Measurements from ENCODE around the gene P2RY8.

P2RY8 gene

DNA sequence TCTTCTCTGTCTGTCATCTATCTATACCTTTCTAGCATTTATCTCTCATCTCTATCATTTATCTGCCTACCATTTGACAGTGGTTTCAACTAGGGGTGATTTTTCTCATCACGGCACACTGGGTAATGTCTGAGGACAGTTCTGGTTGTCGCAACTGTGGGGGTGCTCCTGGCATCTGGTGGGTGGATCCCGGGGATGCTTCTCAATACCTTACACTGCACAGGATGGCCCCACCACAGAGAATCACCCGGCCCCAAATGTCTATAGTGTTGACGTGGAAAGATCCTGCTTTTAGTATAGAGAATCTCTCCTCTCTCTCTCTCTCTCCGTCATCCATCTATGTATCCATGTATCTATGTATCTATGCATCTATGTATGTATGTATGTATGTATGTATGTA lies 7.2 kb downstream of the P2RY8 start:
- TF ChIP-seq FOXK2 (IDR thresholded peaks at IDR 0.05) (no peak), TARDBP (IDR thresholded peaks at IDR 0.05) (no peak), NFRKB (IDR thresholded peaks at IDR 0.05) (no peak), CTBP1 (IDR thresholded peaks at IDR 0.05; ENCODE audit: borderline replicate concordance) (no peak), PKNOX1 (IDR thresholded peaks at IDR 0.05) (no peak)
- ChIA-PET CTCF (no interaction called here), POLR2A (no interaction called here)
- no peak for DNase-seq (ENCODE audit: extremely low spot score)

GRCh38 chrX:1529328-1529727 lies 7.7 kb downstream of the P2RY8 start:
- ChIA-PET CTCF (no interaction called here), POLR2A (no interaction called here)
- TF ChIP-seq PKNOX1 (IDR thresholded peaks at IDR 0.05) (no peak), SP1 (IDR thresholded peaks at IDR 0.05) (no peak), BHLHE40 (IDR thresholded peaks at IDR 0.05; ENCODE audit: borderline replicate concordance) (no peak), ELF4 (IDR thresholded peaks at IDR 0.05) (no peak), FOXM1 (IDR thresholded peaks at IDR 0.05; ENCODE audit: borderline replicate concordance) (no peak), HDGF (IDR thresholded peaks at IDR 0.05; ENCODE audit: borderline replicate concordance) (no peak), NFRKB (IDR thresholded peaks at IDR 0.05) (no peak), TARDBP (IDR thresholded peaks at IDR 0.05) (no peak), FOXA1 (IDR thresholded peaks at IDR 0.05) (no peak), SUZ12 (IDR thresholded peaks at IDR 0.05) (no peak), ZNF384 (IDR thresholded peaks at IDR 0.05) (no peak), CTBP1 (IDR thresholded peaks at IDR 0.05; ENCODE audit: borderline replicate concordance) (no peak), L3MBTL2 (conservative IDR thresholded peaks at IDR 0.05) (no peak), LEF1 (IDR thresholded peaks at IDR 0.05; ENCODE audit: borderline replicate concordance) (no peak), FOXK2 (IDR thresholded peaks at IDR 0.05) (no peak), ARNT (IDR thresholded peaks at IDR 0.05) (no peak)
- no peak for DNase-seq (ENCODE audit: extremely low spot score)

GRCh38 chrX:1528884-1529203 lies 8.1 kb downstream of the P2RY8 start:
- DNase-seq (ENCODE audit: extremely low spot score): no peak
- TF ChIP-seq PKNOX1 (IDR thresholded peaks at IDR 0.05): no peak
- TF ChIP-seq L3MBTL2 (conservative IDR thresholded peaks at IDR 0.05): no peak
- TF ChIP-seq ARNT (IDR thresholded peaks at IDR 0.05): no peak
- TF ChIP-seq ZNF384 (IDR thresholded peaks at IDR 0.05): no peak
- no peak for TF ChIP-seq CTBP1 (IDR thresholded peaks at IDR 0.05; ENCODE audit: borderline replicate concordance)
- no peak for TF ChIP-seq NFRKB (IDR thresholded peaks at IDR 0.05)
- TF ChIP-seq TARDBP (IDR thresholded peaks at IDR 0.05): no peak
- TF ChIP-seq HDGF (IDR thresholded peaks at IDR 0.05; ENCODE audit: borderline replicate concordance): no peak
- no peak for TF ChIP-seq SUZ12 (IDR thresholded peaks at IDR 0.05)
- TF ChIP-seq LEF1 (IDR thresholded peaks at IDR 0.05; ENCODE audit: borderline replicate concordance): no peak
- no peak for TF ChIP-seq FOXM1 (IDR thresholded peaks at IDR 0.05; ENCODE audit: borderline replicate concordance)
- TF ChIP-seq SP1 (IDR thresholded peaks at IDR 0.05): no peak
- TF ChIP-seq BHLHE40 (IDR thresholded peaks at IDR 0.05; ENCODE audit: borderline replicate concordance): no peak
- no peak for TF ChIP-seq ELF4 (IDR thresholded peaks at IDR 0.05)
- no peak for TF ChIP-seq FOXA1 (IDR thresholded peaks at IDR 0.05)
- no peak for TF ChIP-seq FOXK2 (IDR thresholded peaks at IDR 0.05)
- POLR2A ChIA-PET: no interaction called here
- CTCF ChIA-PET: no interaction called here

GRCh38 chrX:1528186-1528883 lies 8.7 kb downstream of the P2RY8 start:
- DNase-seq (ENCODE audit: extremely low spot score): no peak
- CTCF ChIA-PET: no interaction called here
- TF ChIP-seq LEF1 (IDR thresholded peaks at IDR 0.05; ENCODE audit: borderline replicate concordance): no peak
- no peak for TF ChIP-seq FOXA1 (IDR thresholded peaks at IDR 0.05)
- no peak for TF ChIP-seq HDGF (IDR thresholded peaks at IDR 0.05; ENCODE audit: borderline replicate concordance)
- no peak for TF ChIP-seq ZNF384 (IDR thresholded peaks at IDR 0.05)
- TF ChIP-seq SUZ12 (IDR thresholded peaks at IDR 0.05): no peak
- no peak for TF ChIP-seq ARNT (IDR thresholded peaks at IDR 0.05)
- no peak for TF ChIP-seq BHLHE40 (IDR thresholded peaks at IDR 0.05; ENCODE audit: borderline replicate concordance)
- TF ChIP-seq FOXK2 (IDR thresholded peaks at IDR 0.05): no peak
- TF ChIP-seq SP1 (IDR thresholded peaks at IDR 0.05): no peak
- no peak for TF ChIP-seq CTBP1 (IDR thresholded peaks at IDR 0.05; ENCODE audit: borderline replicate concordance)
- POLR2A ChIA-PET: no interaction called here

- TF ChIP-seq LEF1 (IDR thresholded peaks at IDR 0.05; ENCODE audit: borderline replicate concordance): no peak
- no peak for TF ChIP-seq ELF4 (IDR thresholded peaks at IDR 0.05)
- no peak for TF ChIP-seq ZNF384 (IDR thresholded peaks at IDR 0.05)
- no peak for TF ChIP-seq SUZ12 (IDR thresholded peaks at IDR 0.05)
- TF ChIP-seq FOXA1 (IDR thresholded peaks at IDR 0.05): no peak
- no peak for TF ChIP-seq ARNT (IDR thresholded peaks at IDR 0.05)
- TF ChIP-seq BHLHE40 (IDR thresholded peaks at IDR 0.05; ENCODE audit: borderline replicate concordance): no peak
- no peak for TF ChIP-seq HDGF (IDR thresholded peaks at IDR 0.05; ENCODE audit: borderline replicate concordance)
- TF ChIP-seq FOXK2 (IDR thresholded peaks at IDR 0.05): no peak
- TF ChIP-seq CTBP1 (IDR thresholded peaks at IDR 0.05; ENCODE audit: borderline replicate concordance): no peak
- POLR2A ChIA-PET: no interaction called here
- no peak for DNase-seq (ENCODE audit: extremely low spot score)
- CTCF ChIA-PET: no interaction called here
These were observed 9.5 kb downstream of the P2RY8 start for GRCh38 chrX:1527457-1527856.

DNA sequence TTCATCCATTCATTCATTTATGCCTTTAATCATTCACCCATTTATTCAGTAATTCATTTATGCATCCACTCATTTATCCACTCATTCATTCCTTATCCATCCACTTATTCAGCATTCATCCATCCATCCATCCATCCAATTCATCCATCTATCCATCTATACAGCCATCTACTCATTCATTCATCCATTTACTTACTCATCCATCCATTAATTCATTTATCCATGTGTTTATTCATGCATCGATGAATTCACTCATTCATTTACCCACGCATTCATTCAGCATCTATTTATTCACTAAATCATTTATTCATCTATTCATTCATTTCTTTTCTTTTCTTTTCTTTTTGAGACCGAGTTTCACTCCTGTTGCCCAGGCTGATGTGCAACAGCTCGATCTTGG lies 10.4 kb downstream of the P2RY8 start:
- POLR2A ChIA-PET: no interaction called here
- TF ChIP-seq CTBP1 (IDR thresholded peaks at IDR 0.05; ENCODE audit: borderline replicate concordance) (no peak), BHLHE40 (IDR thresholded peaks at IDR 0.05; ENCODE audit: borderline replicate concordance) (no peak), FOXA1 (IDR thresholded peaks at IDR 0.05) (no peak), SP1 (IDR thresholded peaks at IDR 0.05) (no peak), L3MBTL2 (conservative IDR thresholded peaks at IDR 0.05) (no peak), SUZ12 (IDR thresholded peaks at IDR 0.05) (no peak), TARDBP (IDR thresholded peaks at IDR 0.05) (no peak), FOXM1 (IDR thresholded peaks at IDR 0.05; ENCODE audit: borderline replicate concordance) (no peak)
- CTCF ChIA-PET: no interaction called here

More for the DNA sequence above, 10.4 kb downstream of the P2RY8 start:
- no peak for DNase-seq (ENCODE audit: extremely low spot score)
